Astrocyte (in vitro differentiated cells and primary cell): ENCODE results near the gene IL16. TPM values are rescaled to one million over a fixed set of nuclear protein-coding genes. Genes with fewer than 3 reads are reported as not detected.
A peak's percentile ranks its signal among the peaks of the same experiment; 100 is the strongest.

Source experiments
- DNase-seq: peaks from one replicate; pipeline ENCODE4 v3.0.0-alpha.2; 2010; ENCODE audit warnings: low read depth
- FAIRE-seq: peaks from 2 replicates; lab custom pipeline; 2011; peaks lifted over from hg19 to GRCh38; lab: Jason Lieb, UNC
- H2AFZ ChIP-seq: 2 replicates; pipeline ENCODE4 v1.6.0; 2012; ENCODE audit warnings: low read depth, low read length, inconsistent platforms
- H3K27ac ChIP-seq: 2 replicates; pipeline ENCODE4 v1.5.1; 2011; ENCODE audit warnings: low read depth, low read length, inconsistent platforms
- H3K27me3 ChIP-seq: 2 replicates; pipeline ENCODE4 v1.6.0; 2011; ENCODE audit warnings: low read length, inconsistent platforms; ENCODE audit not compliant: insufficient read depth
- H3K36me3 ChIP-seq: 2 replicates; pipeline ENCODE4 v1.5.1; 2011; ENCODE audit warnings: low read length, inconsistent platforms; ENCODE audit not compliant: insufficient read depth
- H3K4me1 ChIP-seq: 2 replicates; pipeline ENCODE4 v1.5.1; 2011; ENCODE audit warnings: low read length, inconsistent platforms; ENCODE audit not compliant: insufficient read depth
- H3K4me2 ChIP-seq: 2 replicates; pipeline ENCODE4 v1.6.0; 2012; ENCODE audit warnings: low read length, inconsistent platforms
- H3K4me3 ChIP-seq: 2 replicates; pipeline ENCODE4 v1.5.1; 2011; ENCODE audit warnings: low read depth, mild to moderate bottlenecking, low read length, inconsistent platforms; ENCODE audit not compliant: insufficient read depth
- H3K79me2 ChIP-seq: 2 replicates; pipeline ENCODE4 v1.6.0; 2012; ENCODE audit warnings: mild to moderate bottlenecking, low read length, inconsistent platforms; ENCODE audit not compliant: insufficient read depth
- H3K9ac ChIP-seq: 2 replicates; pipeline ENCODE4 v1.6.0; 2012; ENCODE audit warnings: mild to moderate bottlenecking, low read length, inconsistent platforms
- H3K9me3 ChIP-seq: 2 replicates; pipeline ENCODE4 v1.5.1; 2012; ENCODE audit warnings: low read depth, mild to moderate bottlenecking, low read length, inconsistent platforms; ENCODE audit not compliant: insufficient read depth
- H4K20me1 ChIP-seq: 2 replicates; pipeline ENCODE4 v1.6.0; 2012; ENCODE audit warnings: low read length, inconsistent platforms; ENCODE audit not compliant: insufficient read depth
- H3K27ac Mint-ChIP-seq: one replicate; pipeline ENCODE4 v1.8.0; 2021; ENCODE audit warnings: mild to moderate bottlenecking, mixed read lengths; ENCODE audit not compliant: unreplicated experiment
- H3K27me3 Mint-ChIP-seq: one replicate; pipeline ENCODE4 v1.8.0; 2021; ENCODE audit warnings: low read depth, mixed read lengths; ENCODE audit not compliant: unreplicated experiment
- H3K36me3 Mint-ChIP-seq: one replicate; pipeline ENCODE4 v1.8.0; 2021; ENCODE audit warnings: low read depth, mixed read lengths; ENCODE audit not compliant: unreplicated experiment
- H3K4me1 Mint-ChIP-seq: one replicate; pipeline ENCODE4 v1.8.0; 2021; ENCODE audit warnings: low read depth, mixed read lengths; ENCODE audit not compliant: unreplicated experiment
- H3K4me3 Mint-ChIP-seq: one replicate; pipeline ENCODE4 v1.8.0; 2021; ENCODE audit warnings: mild to moderate bottlenecking, moderate library complexity, mixed read lengths; ENCODE audit not compliant: unreplicated experiment
- H3K9me3 Mint-ChIP-seq: one replicate; pipeline ENCODE4 v1.8.0; 2021; ENCODE audit warnings: mild to moderate bottlenecking, mixed read lengths; ENCODE audit not compliant: unreplicated experiment
- CTCF ChIP-seq: IDR thresholded peaks from 2 replicates; pipeline ENCODE4 v1.5.1; 2011; ENCODE audit warnings: low read depth, mild to moderate bottlenecking, inconsistent platforms, low read length, moderate library complexity; ENCODE audit not compliant: insufficient read depth
- EZH2 ChIP-seq: IDR thresholded peaks from 2 replicates; pipeline ENCODE4 v1.6.1; 2012; ENCODE audit warnings: mild to moderate bottlenecking, low read length, inconsistent platforms; ENCODE audit not compliant: insufficient read depth
- total RNA-seq: library from RNA; stranded (reverse); gene quantifications from 2 replicates; pipeline ENCODE4 v1.2.1, GENCODE V29; 2021

IL16 gene
- total RNA-seq, 1 donor from 2014 or later, result 0.36 TPM

GRCh38 chr15:81317642-81318017 is 121.0 kb downstream of the IL16 start:
- Mint-ChIP-seq H3K36me3 (peaks cover 18% of the 10 kb centered on the region), H3K27me3 (no peaks in the 10 kb centered on the region), H3K4me3 (no peak overlapping the region), H3K27ac (no peak overlapping the region), H3K4me1 (peaks cover 2% of the 10 kb centered on the region), H3K9me3 (peaks cover 2% of the 10 kb centered on the region)
- no peak for DNase-seq
- no peak overlapping the region for H3K4me3 ChIP-seq
- no peaks in the 10 kb centered on the region for H3K9me3 ChIP-seq
- H3K79me2 ChIP-seq, result peaks cover 4% of the 10 kb centered on the region
- H3K4me2 ChIP-seq, result no peak overlapping the region
- H4K20me1 ChIP-seq, result no peaks in the 10 kb centered on the region
- no peak overlapping the region for H2AFZ ChIP-seq
- H3K36me3 ChIP-seq, result peaks cover 6% of the 10 kb centered on the region
- no peaks in the 10 kb centered on the region for H3K27me3 ChIP-seq
- peaks cover 10% of the 10 kb centered on the region for H3K4me1 ChIP-seq
- H3K27ac ChIP-seq, result no peak overlapping the region
- TF ChIP-seq CTCF, result no peak
- no peak for TF ChIP-seq EZH2
- FAIRE-seq, result no peak
- H3K9ac ChIP-seq, result no peak overlapping the region

- no peak overlapping the region for H3K4me3 ChIP-seq
- H3K9me3 Mint-ChIP-seq, result no peaks in the 10 kb centered on the region
- H3K9me3 ChIP-seq, result no peaks in the 10 kb centered on the region
- H3K36me3 Mint-ChIP-seq, result peaks cover 9% of the 10 kb centered on the region
- FAIRE-seq (no peak), DNase-seq (no peak)
- peaks cover 6% of the 10 kb centered on the region for H3K36me3 ChIP-seq
- no peak overlapping the region for H3K4me3 Mint-ChIP-seq
- no peaks in the 10 kb centered on the region for H4K20me1 ChIP-seq
- H3K27ac Mint-ChIP-seq, result no peak overlapping the region
- H3K4me2 ChIP-seq, result no peak overlapping the region
- no peaks in the 10 kb centered on the region for H3K27me3 Mint-ChIP-seq
- no peak overlapping the region for H2AFZ ChIP-seq
- H3K4me1 ChIP-seq, result peaks cover 11% of the 10 kb centered on the region
- H3K4me1 Mint-ChIP-seq, result peaks cover 13% of the 10 kb centered on the region
- peaks cover 4% of the 10 kb centered on the region for H3K79me2 ChIP-seq
- no peak for TF ChIP-seq CTCF
- TF ChIP-seq EZH2, result no peak
- no peaks in the 10 kb centered on the region for H3K27me3 ChIP-seq
- no peak overlapping the region for H3K9ac ChIP-seq
- no peak overlapping the region for H3K27ac ChIP-seq
These were observed 125.0 kb downstream of the IL16 start for GRCh38 chr15:81321667-81322066.

GRCh38 chr15:81322676-81323253 is 126.1 kb downstream of the IL16 start:
- no peak for FAIRE-seq
- Mint-ChIP-seq H3K4me3 (peak overlapping the region; percentile 76), H3K27me3 (no peaks in the 10 kb centered on the region), H3K4me1 (peaks cover 24% of the 10 kb centered on the region), H3K36me3 (peaks cover 8% of the 10 kb centered on the region), H3K27ac (no peak overlapping the region), H3K9me3 (no peaks in the 10 kb centered on the region)
- H3K9ac ChIP-seq, result peak overlapping the region; percentile 22
- peaks cover 4% of the 10 kb centered on the region for H3K79me2 ChIP-seq
- H3K27me3 ChIP-seq, result no peaks in the 10 kb centered on the region
- H3K27ac ChIP-seq, result no peak overlapping the region
- peak overlapping the region; percentile 95 for H3K4me2 ChIP-seq
- H3K4me1 ChIP-seq, result peaks cover 21% of the 10 kb centered on the region
- TF ChIP-seq CTCF, result no peak
- no peak for TF ChIP-seq EZH2
- peaks cover 6% of the 10 kb centered on the region for H3K36me3 ChIP-seq
- H4K20me1 ChIP-seq, result no peaks in the 10 kb centered on the region
- DNase-seq, result no peak
- H2AFZ ChIP-seq, result no peak overlapping the region
- no peaks in the 10 kb centered on the region for H3K9me3 ChIP-seq
- no peak overlapping the region for H3K4me3 ChIP-seq
